Stimulated activated CD4-positive, alpha-beta T cell treated with anti-CD3 and anti-CD28 coated beads, Interleukin-4, amount 100 ng/mL, for 4 hours (primary cell): Measurements from ENCODE around the gene HTT.

Source experiments
- DNase-seq, 2 experiments: peaks; one replicate each; pipeline ENCODE4 v3.0.0-alpha.2; 2020

Gene HTT

DNA sequence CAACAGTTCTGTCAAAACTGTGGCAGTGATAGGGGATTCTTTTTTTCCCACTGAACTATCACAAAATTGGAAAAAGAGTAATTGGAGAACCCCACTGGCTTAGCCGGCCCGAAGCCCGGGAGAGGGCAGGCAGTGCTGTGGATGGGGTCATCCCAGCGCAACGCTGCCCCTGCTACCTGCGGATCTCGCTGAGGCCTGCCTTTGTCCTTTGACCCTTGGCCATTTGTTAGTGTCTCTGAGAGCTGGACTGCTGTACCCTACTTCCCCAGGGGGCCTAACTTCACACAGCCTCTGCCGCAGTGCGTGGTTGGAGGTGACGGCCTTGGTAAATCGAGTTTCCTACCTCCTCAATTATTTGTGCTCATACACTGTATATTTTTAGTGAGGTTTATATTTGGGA lies 131.5 kb downstream of the HTT start:
- no peak for DNase-seq

DNA sequence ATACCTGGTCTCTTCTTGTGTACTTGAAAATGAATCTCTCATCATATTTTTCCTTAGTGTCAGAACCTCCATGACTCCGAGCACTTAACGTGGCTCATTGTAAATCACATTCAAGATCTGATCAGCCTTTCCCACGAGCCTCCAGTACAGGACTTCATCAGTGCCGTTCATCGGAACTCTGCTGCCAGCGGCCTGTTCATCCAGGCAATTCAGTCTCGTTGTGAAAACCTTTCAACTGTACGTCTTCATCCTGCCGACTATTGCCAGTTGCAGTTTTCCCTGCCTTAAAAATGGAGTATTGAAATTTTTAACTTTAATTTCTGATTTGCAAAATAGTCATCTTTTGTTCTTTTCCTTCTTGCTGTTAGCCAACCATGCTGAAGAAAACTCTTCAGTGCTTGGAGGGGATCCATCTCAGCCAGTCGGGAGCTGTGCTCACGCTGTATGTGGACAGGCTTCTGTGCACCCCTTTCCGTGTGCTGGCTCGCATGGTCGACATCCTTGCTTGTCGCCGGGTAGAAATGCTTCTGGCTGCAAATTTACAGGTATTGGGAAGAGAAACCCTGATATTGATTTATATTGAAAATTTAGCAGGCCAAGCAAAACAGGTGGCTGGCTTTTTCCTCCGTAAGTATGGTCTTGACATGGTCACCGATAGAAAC lies 132.1 kb downstream of the HTT start:
- no peak for DNase-seq

DNA sequence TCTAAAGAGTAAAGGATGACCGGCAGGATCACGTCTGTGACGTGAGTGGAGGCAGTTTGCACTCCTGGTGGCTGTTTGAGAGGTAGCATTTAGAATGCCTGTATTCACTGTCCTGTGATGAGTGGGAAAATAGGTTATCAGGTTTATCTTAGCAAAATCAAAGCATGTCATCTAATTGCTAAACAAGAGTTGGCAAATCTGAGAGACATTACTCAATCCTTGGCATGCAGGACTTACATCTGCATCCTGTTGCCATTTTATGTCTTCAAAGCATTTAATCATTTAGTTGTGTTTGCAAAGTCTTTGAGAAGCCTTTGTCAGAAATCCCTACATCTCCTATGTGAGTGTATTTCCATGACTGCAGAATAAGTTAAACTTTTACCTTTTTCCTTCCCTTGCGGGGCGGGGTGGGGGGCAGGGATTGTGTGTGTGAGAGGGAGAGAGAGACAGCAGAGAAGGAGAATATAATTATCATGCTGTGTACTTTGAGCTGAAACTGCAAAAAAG lies 133.1 kb downstream of the HTT start:
- no peak for DNase-seq

DNA sequence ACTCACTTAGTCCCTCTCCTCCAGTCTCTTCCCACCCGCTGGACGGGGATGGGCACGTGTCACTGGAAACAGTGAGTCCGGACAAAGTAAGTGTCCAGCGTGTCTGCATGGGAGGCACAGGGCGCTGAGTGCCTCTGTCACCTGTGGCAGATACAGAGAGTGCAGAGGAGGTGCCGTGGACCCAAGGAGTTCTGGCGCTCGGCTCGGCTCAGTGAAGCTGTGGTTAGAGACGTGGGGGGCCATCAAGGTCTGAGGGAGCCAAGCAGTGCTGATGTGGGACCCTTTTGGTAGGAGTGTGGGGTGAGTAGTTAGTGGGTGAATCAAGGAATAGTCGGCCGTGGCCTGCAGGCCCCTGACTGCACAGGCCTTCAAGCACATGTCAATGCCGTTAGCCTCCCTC lies 134.3 kb downstream of the HTT start:
- DNase-seq = no peak

DNA sequence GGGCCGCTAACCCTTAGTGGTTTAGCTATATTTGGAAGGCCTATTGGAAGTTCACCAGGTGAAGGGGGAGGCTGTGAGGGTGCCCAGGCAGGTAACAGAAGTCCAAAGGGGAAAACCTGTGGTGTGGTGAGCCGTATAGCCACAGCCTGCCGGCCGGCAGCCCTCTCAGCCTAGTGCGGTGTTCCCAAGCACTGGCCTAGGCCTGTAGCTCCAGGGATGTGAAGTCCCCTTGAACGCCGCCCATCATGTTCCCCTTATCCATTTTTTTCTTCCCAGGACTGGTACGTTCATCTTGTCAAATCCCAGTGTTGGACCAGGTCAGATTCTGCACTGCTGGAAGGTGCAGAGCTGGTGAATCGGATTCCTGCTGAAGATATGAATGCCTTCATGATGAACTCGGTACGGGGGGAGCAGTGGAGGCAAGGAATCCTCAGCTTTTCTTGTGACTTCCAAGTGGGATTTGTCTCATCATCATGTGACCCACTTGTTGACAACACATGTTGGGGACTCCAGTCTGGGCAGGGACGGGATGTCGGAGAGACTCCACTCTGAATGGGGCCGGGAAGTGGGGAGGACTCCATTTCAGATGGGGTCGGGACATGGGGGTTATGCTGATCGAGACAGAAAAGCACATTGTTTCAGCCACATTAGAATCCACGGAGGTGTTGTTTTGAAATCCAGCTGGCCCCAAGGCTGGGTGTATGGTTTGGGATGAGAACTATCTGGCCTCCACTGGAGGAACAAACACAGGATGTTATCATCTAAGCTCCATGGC lies 135.3 kb downstream of the HTT start:
- no peak for DNase-seq

DNA sequence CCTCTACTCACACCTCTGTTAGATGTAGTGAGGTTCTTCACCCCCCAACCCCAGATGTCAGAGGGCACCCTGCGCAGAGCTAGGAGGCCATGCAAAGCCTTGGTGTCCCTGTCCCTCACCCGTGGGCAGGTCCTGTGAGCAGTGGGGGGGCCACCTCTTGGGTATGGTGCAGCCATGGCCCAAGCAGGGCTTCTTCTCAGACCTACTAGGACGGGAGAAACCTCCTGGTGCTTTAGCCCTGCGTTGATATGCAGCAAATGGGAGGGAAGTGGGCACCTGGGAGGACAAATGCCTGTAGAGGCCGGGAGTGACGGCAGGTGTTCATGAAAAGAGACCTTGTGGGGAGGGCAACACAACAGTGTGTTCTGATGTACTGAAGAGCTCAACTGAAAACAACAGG lies 136.0 kb downstream of the HTT start:
- no peak for DNase-seq

DNA sequence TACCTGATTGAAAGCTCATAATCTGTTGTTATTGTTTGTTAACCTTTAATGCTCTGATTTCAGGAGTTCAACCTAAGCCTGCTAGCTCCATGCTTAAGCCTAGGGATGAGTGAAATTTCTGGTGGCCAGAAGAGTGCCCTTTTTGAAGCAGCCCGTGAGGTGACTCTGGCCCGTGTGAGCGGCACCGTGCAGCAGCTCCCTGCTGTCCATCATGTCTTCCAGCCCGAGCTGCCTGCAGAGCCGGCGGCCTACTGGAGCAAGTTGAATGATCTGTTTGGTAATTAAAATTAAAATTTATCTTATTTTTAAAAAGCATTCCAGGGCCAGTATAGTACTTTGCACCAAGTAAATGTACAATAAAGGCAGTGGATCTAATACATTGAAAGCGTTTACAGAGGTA lies 137.4 kb downstream of the HTT start:
- no peak for DNase-seq

DNA sequence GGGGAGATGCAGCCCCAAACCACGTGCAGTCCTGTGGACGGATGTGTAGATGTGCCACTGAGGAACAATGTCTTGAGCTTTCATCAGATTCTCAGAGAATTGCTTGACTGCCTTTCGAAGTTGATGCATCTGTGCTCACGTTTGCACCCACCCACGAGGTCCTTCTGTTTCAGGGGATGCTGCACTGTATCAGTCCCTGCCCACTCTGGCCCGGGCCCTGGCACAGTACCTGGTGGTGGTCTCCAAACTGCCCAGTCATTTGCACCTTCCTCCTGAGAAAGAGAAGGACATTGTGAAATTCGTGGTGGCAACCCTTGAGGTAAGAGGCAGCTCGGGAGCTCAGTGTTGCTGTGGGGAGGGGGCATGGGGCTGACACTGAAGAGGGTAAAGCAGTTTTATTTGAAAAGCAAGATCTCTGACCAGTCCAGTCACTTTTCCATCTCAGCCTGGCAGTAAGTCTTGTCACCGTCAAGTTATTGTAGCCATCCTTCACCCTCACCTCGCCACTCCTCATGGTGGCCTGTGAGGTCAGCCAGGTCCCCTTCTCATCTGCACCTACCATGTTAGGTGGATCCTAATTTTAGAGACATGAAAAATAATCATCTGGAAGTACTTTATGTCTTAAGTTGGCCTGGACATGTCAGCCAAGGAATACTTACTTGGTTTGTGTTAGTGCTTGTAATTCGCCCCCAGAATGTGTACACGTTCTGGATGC lies 138.1 kb downstream of the HTT start:
- no peak for DNase-seq

DNA sequence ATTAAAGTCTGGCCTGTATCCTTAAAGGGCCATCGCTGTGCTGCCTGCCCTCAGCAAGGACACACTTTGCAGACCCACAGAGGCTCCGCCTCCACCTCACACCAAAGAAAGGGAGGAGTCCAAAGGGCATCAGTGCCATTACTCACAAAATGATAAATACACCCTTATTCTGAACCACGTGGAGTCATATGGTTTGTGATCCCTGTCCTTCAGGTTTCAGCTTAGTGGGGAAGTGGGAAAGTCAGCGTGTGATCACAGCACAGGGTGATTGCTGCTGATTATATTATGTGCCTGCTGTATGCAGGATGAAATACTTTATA lies 138.6 kb downstream of the HTT start:
- no peak for DNase-seq

DNA sequence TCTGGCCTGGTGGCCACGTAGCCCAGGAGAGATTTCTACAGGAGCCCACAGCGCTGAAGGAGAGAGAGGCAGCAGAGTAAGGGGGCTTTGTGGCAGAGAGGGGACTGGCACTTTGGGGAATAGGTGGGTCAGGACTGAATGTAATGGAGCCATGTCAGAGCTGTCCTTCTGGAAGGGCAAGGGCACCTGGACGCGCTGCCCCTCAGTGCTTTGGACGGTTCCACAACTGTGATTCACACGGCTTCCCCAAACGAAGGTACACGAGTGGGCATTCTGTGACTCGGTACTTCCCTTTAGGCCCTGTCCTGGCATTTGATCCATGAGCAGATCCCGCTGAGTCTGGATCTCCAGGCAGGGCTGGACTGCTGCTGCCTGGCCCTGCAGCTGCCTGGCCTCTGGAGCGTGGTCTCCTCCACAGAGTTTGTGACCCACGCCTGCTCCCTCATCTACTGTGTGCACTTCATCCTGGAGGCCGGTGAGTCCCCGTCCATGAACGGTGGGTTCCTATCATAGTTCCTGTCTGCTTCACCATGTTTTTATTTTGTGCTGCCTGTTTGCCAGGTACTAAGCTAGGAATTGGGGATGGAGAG lies 139.3 kb downstream of the HTT start:
- DNase-seq = no peak

DNA sequence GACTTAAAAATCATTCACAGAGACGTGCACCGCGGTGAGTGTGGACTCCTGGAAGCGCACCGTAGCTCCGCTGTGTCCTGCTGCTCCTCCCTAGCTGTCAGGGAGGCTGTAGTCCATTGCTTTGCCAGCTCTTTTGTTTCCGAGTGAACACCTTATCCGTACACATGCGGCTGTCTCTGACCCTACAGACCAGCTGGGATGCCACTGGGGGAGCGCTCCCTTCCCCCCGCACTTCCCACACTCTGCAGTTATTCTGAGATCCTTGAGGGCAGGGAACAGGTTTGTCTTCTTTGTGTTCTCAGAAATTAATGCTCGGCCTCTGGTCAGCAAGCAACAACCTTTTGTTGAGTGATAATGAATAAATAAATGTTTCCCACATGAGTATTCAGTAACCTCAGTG lies 140.8 kb downstream of the HTT start:
- DNase-seq = no peak

DNA sequence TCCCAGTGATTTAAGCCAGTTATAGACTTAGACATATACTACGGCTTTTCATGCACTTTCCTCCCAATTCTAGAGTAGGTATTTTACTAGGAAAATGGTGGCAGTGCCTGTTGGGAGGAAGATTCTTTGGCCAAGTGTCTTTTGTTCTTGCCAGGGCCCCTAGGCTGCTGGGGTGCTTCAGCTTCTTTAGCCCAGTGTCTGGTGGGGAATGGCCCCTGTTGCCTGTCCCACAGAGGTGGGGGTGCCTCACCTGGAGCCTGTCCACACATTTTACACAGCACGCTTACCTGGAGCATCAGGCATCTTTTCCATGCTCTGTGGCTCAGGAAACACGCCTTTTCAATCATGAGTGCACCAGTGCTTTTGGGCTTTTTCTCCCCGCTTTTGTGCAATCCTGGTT lies 141.3 kb downstream of the HTT start:
- DNase-seq = no peak

DNA sequence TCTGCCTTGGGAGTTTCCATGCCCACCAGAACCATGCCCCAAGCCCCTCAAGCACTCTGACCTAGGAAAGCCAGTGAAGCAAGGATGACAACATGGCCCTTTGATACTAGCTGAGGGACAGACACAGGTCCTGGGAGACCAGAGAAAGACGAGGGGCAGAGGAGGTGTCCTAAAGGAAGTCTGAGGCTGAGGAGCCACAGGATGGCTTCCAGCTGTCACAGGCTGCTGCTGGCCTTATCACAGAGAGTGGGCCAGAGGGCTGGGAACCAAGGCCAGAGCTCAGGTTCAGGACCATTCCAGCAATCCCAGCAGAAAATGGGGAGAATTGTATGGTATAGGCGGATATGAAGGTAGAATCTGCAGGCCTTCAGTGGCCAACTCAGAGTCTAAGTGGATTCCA lies 142.8 kb downstream of the HTT start:
- no peak for DNase-seq

DNA sequence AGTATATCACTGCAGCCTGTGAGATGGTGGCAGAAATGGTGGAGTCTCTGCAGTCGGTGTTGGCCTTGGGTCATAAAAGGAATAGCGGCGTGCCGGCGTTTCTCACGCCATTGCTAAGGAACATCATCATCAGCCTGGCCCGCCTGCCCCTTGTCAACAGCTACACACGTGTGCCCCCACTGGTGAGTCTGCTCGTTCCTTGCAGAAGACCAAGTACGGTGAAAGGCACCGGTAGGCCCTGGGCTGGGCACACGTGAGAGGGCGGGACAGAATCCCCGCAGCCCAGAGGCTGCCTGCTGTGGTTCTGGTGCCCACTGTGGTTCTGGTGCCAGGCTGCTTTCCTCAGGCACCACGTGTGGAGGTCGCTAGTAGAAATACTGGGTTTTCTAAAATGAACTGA lies 143.3 kb downstream of the HTT start:
- DNase-seq = no peak

DNA sequence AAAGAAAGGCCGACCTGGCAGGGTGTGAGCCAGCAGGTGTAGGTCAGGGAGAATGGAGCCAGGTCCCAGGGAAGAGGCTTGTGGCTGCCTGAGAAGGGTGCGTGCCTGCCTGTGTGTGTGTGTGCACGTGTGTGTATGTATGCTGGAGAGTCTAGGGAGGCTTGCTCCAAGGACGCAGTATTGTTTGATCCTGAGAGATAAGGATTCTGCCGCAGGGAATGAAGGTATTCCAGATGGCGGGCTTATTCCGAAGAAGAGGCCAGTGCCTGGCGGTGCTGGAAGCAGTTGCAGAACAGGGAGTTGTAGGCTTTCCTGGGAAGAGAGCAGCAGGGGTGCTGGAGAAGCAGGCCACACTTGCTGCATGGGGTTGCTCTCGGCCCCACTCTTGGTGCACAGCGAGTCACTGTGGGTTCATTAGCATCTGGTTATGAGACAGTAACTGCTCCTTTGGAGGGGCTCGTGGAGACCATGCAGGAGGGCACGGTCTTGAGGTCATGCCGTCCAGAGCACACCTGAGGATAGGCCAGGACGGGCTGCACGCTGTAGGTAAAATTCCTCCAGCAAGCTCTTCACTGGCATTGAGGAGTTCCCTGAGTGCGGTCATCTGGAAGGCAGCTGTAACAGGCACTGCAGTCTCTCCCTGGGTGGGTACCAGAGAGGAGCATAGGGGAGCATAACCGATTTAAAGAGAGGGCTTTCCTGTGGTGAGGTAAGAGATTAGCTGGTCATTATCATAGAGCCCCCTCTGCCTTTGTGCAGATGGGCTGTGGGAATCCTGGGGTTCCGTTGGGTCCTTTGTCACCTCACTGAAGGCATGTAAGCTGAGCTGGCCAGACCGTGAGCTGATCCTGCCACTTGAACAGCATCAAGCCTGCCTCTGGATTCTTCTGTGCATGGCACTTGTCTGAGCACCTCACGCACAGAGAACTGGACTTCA lies 144.6 kb downstream of the HTT start:
- DNase-seq = no peak

DNA sequence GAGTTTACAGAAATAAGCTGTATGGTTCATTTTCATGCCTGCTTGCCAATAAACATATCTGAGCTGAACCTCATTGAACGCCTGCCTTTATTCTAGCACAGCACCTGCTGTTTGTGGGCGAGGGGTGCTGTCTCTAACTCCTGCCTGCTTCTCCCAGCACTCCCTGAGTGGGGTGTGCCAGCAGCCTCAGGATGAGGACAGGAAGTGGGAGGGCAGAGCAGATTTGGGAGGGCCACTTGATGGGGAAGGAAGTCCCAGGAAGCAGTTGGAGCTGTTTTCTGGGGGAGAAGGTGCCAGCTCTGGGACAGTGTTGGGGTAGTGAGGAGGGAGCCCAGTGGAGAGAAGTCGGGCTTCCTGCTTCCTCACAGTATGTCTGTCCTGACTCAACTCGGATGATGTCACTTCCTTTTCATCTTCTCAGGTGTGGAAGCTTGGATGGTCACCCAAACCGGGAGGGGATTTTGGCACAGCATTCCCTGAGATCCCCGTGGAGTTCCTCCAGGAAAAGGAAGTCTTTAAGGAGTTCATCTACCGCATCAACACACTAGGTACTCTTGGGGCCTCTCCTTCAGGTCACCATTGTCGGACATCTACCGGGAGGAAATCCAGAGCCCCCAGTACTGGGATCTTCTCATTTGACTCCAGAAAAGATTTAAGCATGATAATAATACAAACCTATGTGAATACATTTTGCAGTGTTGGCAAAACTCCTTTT lies 145.4 kb downstream of the HTT start:
- DNase-seq = no peak

DNA sequence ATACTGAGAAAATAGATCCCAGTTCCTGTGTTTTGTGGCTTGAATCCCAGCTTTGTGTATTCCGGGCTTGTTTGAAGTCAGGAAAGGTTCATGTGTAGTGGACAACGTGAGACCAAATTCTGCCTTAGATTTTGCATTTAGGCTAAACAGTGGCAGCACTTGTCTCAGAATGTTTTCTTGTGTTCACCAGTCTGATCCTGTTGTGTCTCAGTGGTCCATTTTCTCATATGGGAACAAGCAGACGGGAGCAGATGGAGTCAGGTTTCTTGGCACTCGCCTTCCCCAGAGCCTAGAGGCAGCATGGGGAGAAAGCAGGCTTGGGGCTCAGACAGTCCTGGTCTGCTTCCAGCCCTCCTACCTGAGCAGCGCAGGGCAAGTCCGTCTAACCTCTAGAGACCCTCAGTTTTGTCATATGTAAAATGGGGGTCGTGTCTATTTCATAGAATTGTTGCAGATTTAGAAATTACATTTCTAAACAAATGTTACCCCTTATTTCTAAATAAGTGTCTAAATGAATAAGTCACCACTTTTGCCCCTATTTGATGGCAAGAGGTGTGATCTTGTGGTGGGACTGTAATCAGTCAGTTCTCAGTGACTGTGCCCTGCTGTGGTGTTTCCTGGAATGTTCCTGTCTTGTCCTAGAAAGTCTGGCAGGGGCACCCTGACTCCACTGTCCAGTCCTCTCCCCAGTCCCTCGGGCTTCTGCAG lies 146.1 kb downstream of the HTT start:
- DNase-seq = no peak

DNA sequence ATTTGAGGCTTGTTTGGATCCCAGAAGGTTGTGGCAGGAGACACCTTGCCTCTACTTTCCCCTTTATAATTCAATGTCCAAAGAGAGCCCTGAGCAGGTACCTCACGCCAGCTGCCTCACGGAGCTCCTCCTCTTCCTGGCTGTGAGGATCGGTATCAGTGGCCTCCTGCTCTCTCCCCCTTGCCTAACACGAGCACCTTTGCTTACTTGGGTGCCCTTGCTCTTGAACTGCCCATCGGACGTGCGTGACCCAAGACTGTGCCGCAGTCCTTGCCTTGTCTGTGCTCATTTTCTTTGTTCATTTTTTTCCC lies 146.7 kb downstream of the HTT start:
- DNase-seq = no peak

DNA sequence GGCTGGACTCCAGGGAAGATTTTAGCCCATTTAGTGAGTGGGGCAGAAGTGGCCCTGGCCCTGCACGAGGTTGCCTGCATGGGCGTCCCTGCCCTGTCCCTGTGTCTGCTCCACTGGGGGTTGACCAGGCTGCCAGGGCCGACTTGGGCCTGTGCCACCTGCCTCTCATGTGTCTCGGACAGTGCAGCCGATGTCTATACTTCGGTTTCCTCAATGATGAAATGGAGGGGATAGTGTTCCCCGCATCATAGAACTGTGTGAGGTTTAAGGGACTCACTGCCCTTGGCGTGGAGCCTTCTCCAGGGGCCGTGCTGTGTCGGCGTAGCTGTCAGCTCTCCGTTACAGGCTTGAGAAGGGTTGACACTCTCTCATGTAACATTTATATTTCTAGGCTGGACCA lies 147.5 kb downstream of the HTT start:
- DNase-seq = no peak

DNA sequence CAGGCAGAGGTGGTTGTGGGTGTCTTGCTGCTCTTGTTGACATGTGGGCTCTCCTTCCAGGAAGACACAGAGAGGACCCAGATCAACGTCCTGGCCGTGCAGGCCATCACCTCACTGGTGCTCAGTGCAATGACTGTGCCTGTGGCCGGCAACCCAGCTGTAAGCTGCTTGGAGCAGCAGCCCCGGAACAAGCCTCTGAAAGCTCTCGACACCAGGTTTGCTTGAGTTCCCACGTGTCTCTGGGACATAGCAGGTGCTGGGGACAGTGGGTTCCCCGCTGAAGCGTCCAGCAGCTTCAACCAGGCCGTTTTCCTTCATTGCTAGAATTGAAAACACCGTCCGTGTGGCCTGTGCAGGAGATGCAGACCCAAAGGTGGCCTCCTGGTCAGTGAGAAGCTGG lies 148.9 kb downstream of the HTT start:
- DNase-seq = no peak

DNA sequence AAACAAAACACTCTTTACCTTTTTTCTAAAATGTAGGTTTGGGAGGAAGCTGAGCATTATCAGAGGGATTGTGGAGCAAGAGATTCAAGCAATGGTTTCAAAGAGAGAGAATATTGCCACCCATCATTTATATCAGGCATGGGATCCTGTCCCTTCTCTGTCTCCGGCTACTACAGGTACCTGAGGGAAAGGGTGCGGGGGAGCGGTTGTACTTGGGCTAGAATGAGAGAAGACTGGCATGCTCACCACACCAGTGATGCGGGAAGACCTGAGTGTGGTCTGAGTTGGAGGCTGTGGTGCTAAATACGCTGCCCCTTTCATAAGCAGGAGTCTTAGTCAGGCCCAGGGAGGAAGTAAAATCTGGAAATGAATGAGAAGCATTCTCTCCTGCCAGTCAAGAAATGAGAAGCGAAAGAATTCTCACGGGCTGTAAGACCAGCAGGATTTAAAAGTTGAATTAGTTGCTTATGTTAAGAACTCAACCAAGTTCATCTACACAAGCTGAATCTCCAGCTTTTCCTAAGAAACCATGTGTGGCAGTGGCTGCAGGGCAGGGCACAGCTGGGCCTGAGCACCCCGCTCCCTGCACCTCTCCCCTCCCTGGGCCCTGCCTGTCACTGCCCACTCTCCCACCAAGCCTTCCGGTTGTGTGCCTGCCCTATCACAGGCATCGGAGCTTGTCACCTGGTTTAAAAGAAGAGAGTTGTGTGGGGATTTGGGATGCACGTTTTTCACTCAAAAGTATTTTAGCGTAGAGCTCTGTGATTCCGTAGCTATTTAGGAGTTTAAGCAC lies 149.7 kb downstream of the HTT start:
- no peak for DNase-seq
